ENCODE results near the gene CWC25. TPM values are rescaled to one million over a fixed set of nuclear protein-coding genes. Genes with fewer than 3 reads are reported as not detected.

Gene CWC25
- polyA plus RNA-seq, 1 donor (not counting 4 experiments of a cell fraction or from before 2014, with no cell fraction given) = 14.9 TPM

DNA sequence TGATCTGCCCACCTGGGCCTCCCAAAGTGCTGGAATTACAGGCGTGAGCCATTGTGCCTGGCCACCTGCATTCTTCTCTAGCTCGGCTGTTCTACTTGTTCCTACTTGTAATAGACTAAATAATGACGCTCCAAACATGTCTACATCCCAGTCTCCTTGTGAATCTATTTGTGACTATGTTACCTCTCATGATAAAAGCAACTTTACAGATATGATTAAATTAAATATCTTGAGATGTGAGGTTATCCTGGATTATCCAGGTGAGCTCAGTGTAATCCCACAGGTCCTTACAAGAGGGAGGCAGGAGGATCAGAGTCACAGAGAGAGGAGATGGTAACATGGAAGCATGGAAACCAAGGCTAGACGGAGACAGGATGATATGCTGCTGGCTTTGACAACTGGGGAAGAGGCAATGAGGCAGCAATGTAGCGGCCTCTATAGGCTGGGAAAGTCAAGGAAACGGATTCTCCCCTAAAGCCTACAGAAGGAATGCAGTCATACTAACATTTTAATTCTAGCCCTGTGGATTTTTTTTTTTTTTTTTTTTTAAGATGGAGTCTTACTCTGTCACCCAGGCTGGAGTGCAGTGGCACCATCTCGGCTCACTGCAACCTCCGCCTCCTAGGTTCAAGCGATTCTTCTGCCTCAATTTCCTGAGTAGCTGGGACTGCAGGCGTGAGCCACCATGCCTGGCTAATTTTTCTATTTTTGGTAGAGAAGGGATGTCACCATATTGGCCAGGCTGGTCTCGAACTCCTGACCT lies 39.7 kb upstream of the CWC25 start:
- no peak for TF ChIP-seq EZH2 (IDR thresholded peaks at IDR 0.05; ENCODE audit: low read length)
- TF ChIP-seq, protein P1, sequence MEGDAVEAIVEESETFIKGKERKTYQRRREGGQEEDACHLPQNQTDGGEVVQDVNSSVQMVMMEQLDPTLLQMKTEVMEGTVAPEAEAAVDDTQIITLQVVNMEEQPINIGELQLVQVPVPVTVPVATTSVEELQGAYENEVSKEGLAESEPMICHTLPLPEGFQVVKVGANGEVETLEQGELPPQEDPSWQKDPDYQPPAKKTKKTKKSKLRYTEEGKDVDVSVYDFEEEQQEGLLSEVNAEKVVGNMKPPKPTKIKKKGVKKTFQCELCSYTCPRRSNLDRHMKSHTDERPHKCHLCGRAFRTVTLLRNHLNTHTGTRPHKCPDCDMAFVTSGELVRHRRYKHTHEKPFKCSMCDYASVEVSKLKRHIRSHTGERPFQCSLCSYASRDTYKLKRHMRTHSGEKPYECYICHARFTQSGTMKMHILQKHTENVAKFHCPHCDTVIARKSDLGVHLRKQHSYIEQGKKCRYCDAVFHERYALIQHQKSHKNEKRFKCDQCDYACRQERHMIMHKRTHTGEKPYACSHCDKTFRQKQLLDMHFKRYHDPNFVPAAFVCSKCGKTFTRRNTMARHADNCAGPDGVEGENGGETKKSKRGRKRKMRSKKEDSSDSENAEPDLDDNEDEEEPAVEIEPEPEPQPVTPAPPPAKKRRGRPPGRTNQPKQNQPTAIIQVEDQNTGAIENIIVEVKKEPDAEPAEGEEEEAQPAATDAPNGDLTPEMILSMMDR (optimal IDR thresholded peaks at IDR 0.05 in 1 of 3, IDR thresholded peaks at IDR 0.05 in 1 of 3, conservative IDR thresholded peaks at IDR 0.05 in 1 of 3; ENCODE audit: extremely low read depth in 1 of 3, insufficient read depth in 2 of 3, low read length in 3 of 3) = peak; percentile 49 to 79 (median 75)
- peak; percentile 53 for FAIRE-seq
- Histone ChIP-seq H4K20me1 (ENCODE audit: control insufficient read depth, extremely low read depth, insufficient read depth, low read length) (no peaks in the 10 kb centered on the region), H2AFZ (ENCODE audit: control insufficient read depth, low read length) (peak overlapping the region; percentile 1), H3K27me3 (ENCODE audit: control insufficient read depth, extremely low read depth, insufficient read depth, low read length) (no peaks in the 10 kb centered on the region), H3K36me3 (ENCODE audit: control insufficient read depth in 2 of 2, extremely low read depth in 1 of 2, insufficient read depth in 2 of 2, low read length in 2 of 2) (no peaks in the 10 kb centered on the region), H3K9me1 (ENCODE audit: control insufficient read depth, extremely low read depth, insufficient read depth, low read length) (no peaks in the 10 kb centered on the region), H3K4me3 (ENCODE audit: control insufficient read depth in 2 of 3, extremely low read depth in 1 of 3, insufficient read depth in 2 of 3, low read depth in 1 of 3, low read length in 3 of 3) (no peak overlapping the region), H3K79me2 (ENCODE audit: control insufficient read depth, insufficient read depth, low read length) (no peaks in the 10 kb centered on the region), H3K27ac (ENCODE audit: control insufficient read depth, insufficient read depth, low read length) (peak overlapping the region; percentile 56), H3K9me3 (ENCODE audit: control insufficient read depth, low read depth, low read length) (no peaks in the 10 kb centered on the region), H3K4me2 (ENCODE audit: control insufficient read depth, extremely low read depth, insufficient read depth, low read depth, low read length) (peak overlapping the region; percentile 47), H3K4me1 (ENCODE audit: control insufficient read depth, extremely low read depth, insufficient read depth, low read length) (peaks cover 25% of the 10 kb centered on the region), H3K9ac (ENCODE audit: control insufficient read depth, extremely low read depth, insufficient read depth, low read length) (no peak overlapping the region)
- dilution Hi-C loops (cut with MboI; ENCODE audit: extremely low pct_ligation_motif_present, low sequenced_read_pairs) = no loop called here
- DNase-seq (ENCODE audit: low read depth, low spot score) = no peak

DNA sequence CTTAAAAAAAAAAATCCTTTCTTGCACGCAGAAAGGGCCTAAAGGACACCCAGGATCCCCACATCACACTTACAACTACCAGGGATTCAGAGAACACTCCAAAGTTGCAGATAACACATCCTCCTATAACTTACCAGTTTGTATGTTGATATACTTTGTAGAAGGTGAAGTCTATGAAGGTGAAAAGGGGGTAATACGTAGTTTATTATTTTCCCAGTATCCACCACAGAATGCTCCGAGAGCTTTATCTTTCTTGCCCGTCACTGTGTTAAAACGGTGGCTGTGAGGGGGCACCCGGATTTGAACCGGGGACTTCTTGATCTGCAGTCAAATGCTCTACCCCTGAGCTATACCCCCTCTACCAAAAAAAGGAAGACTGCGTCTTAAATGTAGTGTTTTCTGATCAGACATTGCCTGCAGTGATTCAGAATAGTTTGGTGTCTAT lies 36.3 kb upstream of the CWC25 start:
- Histone ChIP-seq H3K4me2 (ENCODE audit: control insufficient read depth, extremely low read depth, insufficient read depth, low read depth, low read length) (no peak overlapping the region), H3K36me3 (ENCODE audit: control insufficient read depth in 2 of 2, extremely low read depth in 1 of 2, insufficient read depth in 2 of 2, low read length in 2 of 2) (no peaks in the 10 kb centered on the region), H3K9me3 (ENCODE audit: control insufficient read depth, low read depth, low read length) (no peaks in the 10 kb centered on the region), H3K4me1 (ENCODE audit: control insufficient read depth, extremely low read depth, insufficient read depth, low read length) (peaks cover 20% of the 10 kb centered on the region), H4K20me1 (ENCODE audit: control insufficient read depth, extremely low read depth, insufficient read depth, low read length) (no peaks in the 10 kb centered on the region), H3K79me2 (ENCODE audit: control insufficient read depth, insufficient read depth, low read length) (no peaks in the 10 kb centered on the region), H2AFZ (ENCODE audit: control insufficient read depth, low read length) (no peak overlapping the region), H3K27me3 (ENCODE audit: control insufficient read depth, extremely low read depth, insufficient read depth, low read length) (no peaks in the 10 kb centered on the region), H3K9ac (ENCODE audit: control insufficient read depth, extremely low read depth, insufficient read depth, low read length) (no peak overlapping the region), H3K27ac (ENCODE audit: control insufficient read depth, insufficient read depth, low read length) (no peak overlapping the region), H3K4me3 (ENCODE audit: control insufficient read depth in 2 of 3, extremely low read depth in 1 of 3, insufficient read depth in 2 of 3, low read depth in 1 of 3, low read length in 3 of 3) (no peak overlapping the region), H3K9me1 (ENCODE audit: control insufficient read depth, extremely low read depth, insufficient read depth, low read length) (no peaks in the 10 kb centered on the region)
- DNase-seq (ENCODE audit: low read depth, low spot score) = no peak
- FAIRE-seq = no peak
- dilution Hi-C loops (cut with MboI; ENCODE audit: extremely low pct_ligation_motif_present, low sequenced_read_pairs) = no loop called here
- no peak for TF ChIP-seq EZH2 (IDR thresholded peaks at IDR 0.05; ENCODE audit: low read length)
- TF ChIP-seq, protein P1 (optimal IDR thresholded peaks at IDR 0.05 in 1 of 3, IDR thresholded peaks at IDR 0.05 in 1 of 3, conservative IDR thresholded peaks at IDR 0.05 in 1 of 3; ENCODE audit: extremely low read depth in 1 of 3, insufficient read depth in 2 of 3, low read length in 3 of 3) = no peak
